Measurements from ENCODE around the gene C16orf87.

C16orf87 gene

GRCh38 chr16:46747777-46748651 is 83.0 kb downstream of the C16orf87 start, which contains the start of gene MYLK3:
MYLK3 (minus strand) TSS chr16:46748344; CDS start chr16:46748193, 151 bp downstream.
- H3K27me3 ChIP-seq = no peaks in the 10 kb centered on the region
- H3K4me1 ChIP-seq = peaks cover 39 to 59% (median 51%) of the 10 kb centered on the region in 10 experiments
- peak within 1 kb of the TSS in 1 of 11 experiments; percentile 36; a peak in 1 of 22 replicates for H3K9ac ChIP-seq
- H3K4me2 ChIP-seq = peak within 1 kb of the TSS; percentile 45 to 87 (median 63)
- no peaks in the 10 kb centered on the region for H4K20me1 ChIP-seq
- no peaks in the 10 kb centered on the region for H3K9me3 ChIP-seq (replicated peaks in 1 of 11)
- peak within 1 kb of the TSS in 1 of 11 experiments; percentile 8; a peak in 1 of 22 replicates for H3K27ac ChIP-seq
- H3K4me3 ChIP-seq = no peak within 1 kb of the TSS; a peak in 1 of 20 replicates
- TF ChIP-seq Cebpa-rat (IDR thresholded peaks at IDR 0.05) = no peak
- no peaks in the 10 kb centered on the region for H3K36me3 ChIP-seq

- H3K9ac ChIP-seq = no peak overlapping the region
- peaks cover 48 to 66% (median 58%) of the 10 kb centered on the region in 10 experiments for H3K4me1 ChIP-seq
- H3K36me3 ChIP-seq = no peaks in the 10 kb centered on the region
- H3K27ac ChIP-seq = 0 out of 22 replicates have a peak overlapping the region, but pooled peaks of 1 of the 11 experiments have one; percentile 8
- H3K9me3 ChIP-seq (replicated peaks in 1 of 11) = no peaks in the 10 kb centered on the region
- no peak for TF ChIP-seq Cebpa-rat (IDR thresholded peaks at IDR 0.05)
- no peak overlapping the region for H3K4me3 ChIP-seq
- no peaks in the 10 kb centered on the region for H3K27me3 ChIP-seq
- no peaks in the 10 kb centered on the region for H4K20me1 ChIP-seq
- peak overlapping the region in 3 of 11 experiments; percentile 61 to 69 (median 68); a peak in 4 of 22 replicates for H3K4me2 ChIP-seq
Measured at GRCh38 chr16:46746821-46747776, 83.9 kb downstream of the C16orf87 start.
